K562 (cell line): ENCODE data around the gene SNX25. TPM values are rescaled to one million over a fixed set of nuclear protein-coding genes. Genes with fewer than 3 reads are reported as not detected.

Experiments used
- CBX3 ChIP-seq, 2 experiments: IDR thresholded peaks; 1 replicate in 1 of 2; 2 replicates in 1 of 2; pipeline ENCODE4 v1.6.1; 2012; ENCODE audit warnings: inconsistent platforms in 2 of 2, low read length in 2 of 2, borderline replicate concordance in 1 of 2, control low read depth in 1 of 2
- CTCF ChIP-seq, 3 experiments: IDR thresholded peaks in 2 of 3; conservative IDR thresholded peaks in 1 of 3; 2 replicates each; pipeline ENCODE4 v1.5.1; 2011 to 2012; ENCODE audit warnings: low read length in 3 of 3, mild to moderate bottlenecking in 3 of 3, control low read depth in 2 of 3, improper control_type of control experiment in 1 of 3, inconsistent platforms in 1 of 3, low read depth in 1 of 3, mixed read lengths in 1 of 3, moderate library complexity in 1 of 3; ENCODE audit not compliant: insufficient read depth in 2 of 3
- DACH1 ChIP-seq: fragments of 450-650 bp; IDR thresholded peaks from 2 replicates; pipeline ENCODE4 v1.6.1; 2018; ENCODE audit not compliant: partially characterized antibody
- ERF ChIP-seq: fragments of 450-650 bp; formaldehyde crosslinking; IDR thresholded peaks from 2 replicates; pipeline ENCODE4 v1.4.0; 2020; ENCODE audit warnings: mild to moderate bottlenecking, mixed read lengths
- ESRRB ChIP-seq: fragments of 250-450 bp; sonication (Bioruptor Pico); IDR thresholded peaks from 2 replicates; pipeline ENCODE4 v1.5.0; 2020; ENCODE audit warnings: mild to moderate bottlenecking, moderate library complexity, borderline replicate concordance
- HDAC3 ChIP-seq: fragments of 450-650 bp; IDR thresholded peaks from 2 replicates; pipeline ENCODE4 v1.6.1; 2018; ENCODE audit warnings: borderline replicate concordance, mild to moderate bottlenecking, moderate library complexity; ENCODE audit not compliant: partially characterized antibody
- KAT8 ChIP-seq: fragments of 450-650 bp; IDR thresholded peaks from 2 replicates; pipeline ENCODE4 v1.6.1; 2016; ENCODE audit warnings: low read depth, mild to moderate bottlenecking
- MAX ChIP-seq: sonication (generic); formaldehyde crosslinking; IDR thresholded peaks from 2 replicates; pipeline ENCODE4 v1.9.0; 2022; ENCODE audit warnings: mild to moderate bottlenecking, missing genetic modification reagents
- POLR2B ChIP-seq: fragments of 450-650 bp; IDR thresholded peaks from 2 replicates; pipeline ENCODE4 v1.6.1; 2018; ENCODE audit warnings: low read depth; ENCODE audit not compliant: partially characterized antibody
- RAD51 ChIP-seq: fragments of 450-650 bp; IDR thresholded peaks from 2 replicates; pipeline ENCODE4 v1.7.1; 2016; ENCODE audit warnings: low read depth, mild to moderate bottlenecking, borderline replicate concordance
- SNAPC5 ChIP-seq: fragments of 250-450 bp; sonication (Bioruptor Pico); IDR thresholded peaks from 2 replicates; pipeline ENCODE4 v1.8.0; 2021; ENCODE audit warnings: moderate library complexity, mild to moderate bottlenecking, inconsistent platforms
- ZBTB17 ChIP-seq: fragments of 450-650 bp; formaldehyde crosslinking; IDR thresholded peaks from 2 replicates; pipeline ENCODE4 v1.4.0; 2020; ENCODE audit warnings: mild to moderate bottlenecking
- ZBTB34 ChIP-seq: fragments of 250-450 bp; sonication (Bioruptor Pico); IDR thresholded peaks from 2 replicates; pipeline ENCODE4 v1.8.0; 2021; ENCODE audit warnings: mild to moderate bottlenecking, moderate library complexity
- ZFP30 ChIP-seq: fragments of 250-450 bp; sonication (Bioruptor Pico); IDR thresholded peaks from 2 replicates; pipeline ENCODE4 v1.8.0; 2022; ENCODE audit warnings: moderate library complexity, mild to moderate bottlenecking, inconsistent platforms, borderline replicate concordance
- ZNF316 ChIP-seq: fragments of 450-650 bp; IDR thresholded peaks from 2 replicates; pipeline ENCODE4 v1.6.1; 2016
- ZNF592 ChIP-seq: fragments of 450-650 bp; IDR thresholded peaks from 2 replicates; pipeline ENCODE4 v1.6.1; 2017; ENCODE audit warnings: antibody characterized with exemption, mild to moderate bottlenecking
- ZNF696 ChIP-seq: fragments of 250-450 bp; sonication (Bioruptor Pico); conservative IDR thresholded peaks from 2 replicates; pipeline ENCODE4 v1.4.0; 2020; ENCODE audit warnings: mild to moderate bottlenecking, moderate library complexity
- ZNF717 ChIP-seq: fragments of 250-450 bp; sonication (Bioruptor Pico); IDR thresholded peaks from 2 replicates; pipeline ENCODE4 v1.5.0; 2021
- ZNF740 ChIP-seq, 3 experiments: fragments of 200-800 bp in 1 of 3; sonication (Bioruptor generic) in 1 of 3; sonication (generic) in 1 of 3; formaldehyde crosslinking in 1 of 3; IDR thresholded peaks; 2 replicates each; pipeline versions ENCODE4 v1.6.1 to v1.8.0; 2016 to 2022; ENCODE audit warnings: mild to moderate bottlenecking in 2 of 3, missing compliant biosample characterization in 2 of 3, missing genetic modification characterization in 2 of 3, missing genetic modification reagents in 1 of 3
- ZNF764 ChIP-seq: fragments of 250-450 bp; sonication (Bioruptor Pico); IDR thresholded peaks from 2 replicates; pipeline ENCODE4 v1.4.0; 2020; ENCODE audit warnings: low read depth, mild to moderate bottlenecking, moderate library complexity
- polyA plus RNA-seq, 8 experiments: library from polyadenylated mRNA; depleted of rRNA in 4 of 8; stranded (reverse) in 5 of 8; unstranded in 3 of 8; fragments of >200 nt; fragmentation: Nextera tagmentation in 2 of 8; fragmentation: Illumina TruSeq in 1 of 8; extraction: Ambion mirVana in 2 of 8; extraction: Trizol in 1 of 8; gene quantifications; 2 replicates each; pipeline versions ENCODE4 v1.2.1 to v1.2.3, GENCODE V29; 2011 to 2014; ENCODE audit warnings: inconsistent platforms in 1 of 8, missing spikeins in 1 of 8
- total RNA-seq, 7 experiments: library from RNA; depleted of rRNA in 6 of 7; stranded (reverse); fragments of >200 nt in 6 of 7; fragmentation: Illumina TruSeq in 2 of 7; extraction: Trizol in 2 of 7; gene quantifications; 2 replicates each; pipeline versions ENCODE4 v1.2.1 to v1.2.3, GENCODE V29; 2011 to 2021; ENCODE audit warnings: low replicate concordance in 1 of 7

The SNX25 gene
- total and polyA plus RNA-seq, 9 of the 15 experiments (the other 6 are each of a cell fraction or from before 2014, with no cell fraction given), result 2.5 to 23.4 (median 13.3) TPM

- TF ChIP-seq ERF (CRISPR knock-in tag), result no peak
- no peak for TF ChIP-seq ZNF717 (CRISPR knock-in tag)
- TF ChIP-seq KAT8, result no peak
- TF ChIP-seq HDAC3, result peak; percentile 71
- TF ChIP-seq ZNF740 (CRISPR knock-in tag; IDR thresholded peaks at IDR 0.05), result no peak
- TF ChIP-seq ZNF740 (tag; IDR thresholded peaks at IDR 0.05), result no peak
- no peak for TF ChIP-seq ESRRB (CRISPR knock-in tag)
- no peak for TF ChIP-seq MAX
- no peak for TF ChIP-seq ZFP30 (CRISPR knock-in tag)
- TF ChIP-seq DACH1, result no peak
- no peak for TF ChIP-seq ZBTB17
- TF ChIP-seq ZBTB34 (CRISPR knock-in tag), result no peak
- TF ChIP-seq ZNF764 (CRISPR knock-in tag), result no peak
- TF ChIP-seq CBX3 (IDR thresholded peaks at IDR 0.05; ENCODE audit: borderline replicate concordance in 1 of 2, low read length in 2 of 2), result peak in 1 of 2 experiments; percentile 73; a peak in 1 of 3 replicates
- TF ChIP-seq SNAPC5 (CRISPR knock-in tag), result no peak
- no peak for TF ChIP-seq ZNF592
- no peak for TF ChIP-seq CTCF (IDR thresholded peaks at IDR 0.05 in 2 of 3, conservative IDR thresholded peaks at IDR 0.05 in 1 of 3; ENCODE audit: insufficient read depth in 2 of 3, low read depth in 1 of 3, low read length in 3 of 3)
- no peak for TF ChIP-seq ZNF696 (CRISPR knock-in tag)
- no peak for TF ChIP-seq RAD51
- no peak for TF ChIP-seq POLR2B
- TF ChIP-seq ZNF316, result peak; percentile 92
Observed at GRCh38 chr4:185318679-185319078, 109.3 kb downstream of the SNX25 start (continued).
